ENCODE results near the gene SWAP70.

DNA sequence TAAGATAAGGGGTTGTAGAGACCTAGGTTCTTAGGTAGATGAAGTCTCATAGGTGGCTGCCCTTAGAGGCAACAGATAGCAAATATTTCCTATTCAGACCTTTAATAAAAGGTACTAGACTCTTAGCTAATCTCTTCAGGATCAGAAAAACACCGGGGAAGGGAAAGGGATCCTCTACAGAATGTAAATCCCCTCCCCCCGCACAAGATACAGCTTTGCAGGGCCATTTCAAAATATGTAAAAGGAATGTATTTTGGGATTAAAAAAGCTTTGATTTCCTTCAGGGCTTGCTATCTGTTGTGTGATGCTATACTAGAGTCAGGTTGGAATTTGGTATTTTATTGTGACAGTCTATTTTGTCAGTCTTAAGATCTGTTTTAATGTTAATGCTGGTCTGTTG, 113.2 kb downstream of the SWAP70 start:
- no peak for TF ChIP-seq CTCF (IDR thresholded peaks at IDR 0.05 in 8 of 11, conservative IDR thresholded peaks at IDR 0.05 in 3 of 11)
- TF ChIP-seq POLR2A (IDR thresholded peaks at IDR 0.05), result no peak
- TF ChIP-seq POLR2AphosphoS5 (IDR thresholded peaks at IDR 0.05), result no peak

Measured in spleen (tissue), 7 donors.